GM18951 (cell line): ENCODE measurements around the gene BPIFA1.

Experiments
- POLR2A ChIP-seq: IDR thresholded peaks from 4 replicates; pipeline ENCODE4 v1.6.1; 2011; ENCODE audit warnings: mild to moderate bottlenecking; ENCODE audit not compliant: insufficient read length, insufficient read depth; ENCODE audit errors: extremely low read depth
- in situ Hi-C: fragments of 300-500 bp; cut with MboI; formaldehyde crosslinking; loops from one replicate; pipeline ENCODE4 v1.12.0; 2022; ENCODE audit warnings: low sequenced_read_pairs, mixed read lengths, inconsistent platforms; ENCODE audit not compliant: unreplicated experiment

BPIFA1 gene

DNA sequence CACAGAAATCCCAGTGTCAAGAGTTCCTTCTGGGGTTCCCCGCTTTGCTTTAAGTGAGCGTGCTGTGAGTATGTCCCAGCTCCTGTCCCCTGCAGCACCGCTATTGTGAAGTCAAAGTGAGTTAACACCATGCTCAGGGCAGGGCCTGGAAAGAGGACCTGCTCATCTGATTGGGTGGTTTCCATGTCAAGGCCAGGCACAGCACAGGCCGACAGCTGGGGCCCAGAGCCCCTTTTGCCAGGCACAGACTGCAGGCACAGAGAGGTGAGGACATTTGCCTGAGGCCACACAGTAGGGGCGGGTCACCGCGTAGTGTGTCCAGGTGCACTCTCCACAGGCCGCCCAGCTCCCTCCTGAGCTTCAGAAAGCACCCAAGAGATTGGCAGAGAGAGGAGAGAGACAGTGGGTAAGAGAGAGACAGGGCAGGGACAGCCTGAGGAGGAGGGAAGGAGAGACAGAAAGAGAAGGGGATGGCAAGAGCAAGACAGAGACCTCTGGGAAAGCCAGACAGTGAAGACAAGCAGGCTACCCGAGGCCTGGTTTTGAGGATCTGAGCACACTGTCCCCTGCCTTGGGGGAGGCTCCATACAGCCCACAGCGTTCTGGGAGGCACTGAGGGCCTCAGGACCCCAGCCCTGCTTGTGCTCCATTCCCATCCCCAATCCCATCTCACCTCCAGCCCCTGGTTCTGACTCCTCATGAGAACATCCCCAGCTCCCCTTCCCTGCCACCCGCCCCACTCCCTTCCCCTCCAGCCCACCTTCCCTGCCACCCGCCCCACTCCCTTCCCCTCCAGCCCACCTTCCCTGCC is 40.7 kb downstream of the BPIFA1 start:
- TF ChIP-seq POLR2A = no peak
- in situ Hi-C loops = no loop called here

- no peak for TF ChIP-seq POLR2A
- in situ Hi-C loops = no loop called here
Measured at GRCh38 chr20:33277471-33278441, 42.0 kb downstream of the BPIFA1 start.

DNA sequence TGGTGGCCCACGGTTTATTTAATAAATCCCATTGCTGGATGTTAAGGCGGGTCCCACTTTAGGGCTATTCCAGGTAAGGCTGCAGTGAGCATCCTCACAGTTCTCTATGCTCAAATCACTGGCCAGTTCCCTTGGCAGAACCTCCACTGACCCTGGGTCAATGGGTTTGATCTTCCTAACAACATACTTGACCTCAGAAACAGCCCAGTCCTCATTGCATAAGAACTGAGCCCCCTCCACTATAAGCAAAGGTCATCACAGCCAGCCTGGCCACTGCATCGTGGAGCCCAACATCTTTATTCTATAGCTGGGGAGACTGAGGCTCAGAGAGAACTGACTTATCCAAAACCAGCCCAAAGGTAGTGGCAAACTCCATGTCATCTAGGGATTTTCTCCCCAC is 42.9 kb downstream of the BPIFA1 start:
- no peak for TF ChIP-seq POLR2A
- in situ Hi-C loops = no loop called here

DNA sequence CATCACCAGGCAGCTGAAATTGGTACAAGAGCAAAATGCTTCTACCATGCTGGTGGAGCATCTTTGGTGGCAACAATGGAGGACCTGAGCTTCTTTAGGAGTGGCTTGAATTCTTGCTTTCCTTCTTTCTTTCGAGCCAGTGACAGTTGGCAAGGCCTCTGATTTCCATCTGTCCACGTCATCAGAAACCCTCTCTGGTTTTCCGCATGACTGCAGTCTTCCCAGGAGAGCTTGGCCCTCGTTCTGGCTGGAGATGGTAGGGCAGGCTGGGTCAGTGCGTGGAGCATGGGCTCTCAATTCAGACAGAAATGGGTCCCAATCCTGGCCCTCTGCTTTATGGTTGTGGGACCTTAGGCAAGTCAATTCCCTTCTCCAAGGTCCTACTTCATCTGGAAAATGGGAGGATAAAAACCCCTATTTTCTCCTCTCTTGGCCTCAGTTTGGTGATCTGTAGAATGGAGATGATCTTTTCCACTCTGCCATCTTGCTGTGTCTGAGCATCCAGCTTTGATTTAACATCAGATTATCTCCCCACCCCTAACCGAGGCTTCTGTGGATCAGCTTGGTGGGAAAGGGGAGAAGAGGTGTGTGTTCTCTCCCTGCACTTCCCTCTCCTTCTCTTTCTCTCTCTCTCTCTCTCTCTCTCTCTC is 43.6 kb downstream of the BPIFA1 start:
- in situ Hi-C loops = no loop called here
- TF ChIP-seq POLR2A = no peak

DNA sequence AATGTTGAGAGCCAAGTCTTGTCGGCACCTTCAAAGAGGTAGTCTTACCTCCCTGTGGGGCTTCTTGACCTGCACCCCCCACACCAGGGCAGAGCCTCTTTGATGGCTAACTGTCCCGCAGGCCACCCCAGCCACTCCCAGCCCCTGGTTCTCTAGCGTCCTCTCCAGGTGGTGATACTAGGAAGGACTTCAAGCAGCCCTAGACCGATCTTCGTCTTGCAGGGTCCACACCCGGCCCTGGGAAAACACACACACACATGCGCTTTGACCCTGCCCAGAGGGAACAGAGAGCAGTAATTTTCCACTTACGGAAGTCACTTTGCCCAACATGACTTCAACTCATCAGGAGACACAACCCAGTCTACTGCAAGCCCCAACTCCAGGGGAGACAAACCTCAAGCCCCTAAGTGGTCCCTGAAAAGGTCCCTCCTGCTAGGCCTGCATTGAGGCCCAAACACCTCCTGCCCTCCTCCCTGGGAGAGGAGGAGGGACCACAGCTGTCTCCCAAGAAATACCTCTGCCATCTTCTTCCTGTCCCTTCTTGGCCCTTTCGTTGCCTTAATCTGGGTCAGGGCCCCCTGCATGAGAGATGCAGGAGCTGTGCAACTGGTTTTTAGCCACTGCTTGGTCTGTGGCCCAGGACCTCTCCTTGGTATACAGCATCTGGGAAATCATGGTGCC is 44.3 kb downstream of the BPIFA1 start:
- no peak for TF ChIP-seq POLR2A
- in situ Hi-C loops = no loop called here

DNA sequence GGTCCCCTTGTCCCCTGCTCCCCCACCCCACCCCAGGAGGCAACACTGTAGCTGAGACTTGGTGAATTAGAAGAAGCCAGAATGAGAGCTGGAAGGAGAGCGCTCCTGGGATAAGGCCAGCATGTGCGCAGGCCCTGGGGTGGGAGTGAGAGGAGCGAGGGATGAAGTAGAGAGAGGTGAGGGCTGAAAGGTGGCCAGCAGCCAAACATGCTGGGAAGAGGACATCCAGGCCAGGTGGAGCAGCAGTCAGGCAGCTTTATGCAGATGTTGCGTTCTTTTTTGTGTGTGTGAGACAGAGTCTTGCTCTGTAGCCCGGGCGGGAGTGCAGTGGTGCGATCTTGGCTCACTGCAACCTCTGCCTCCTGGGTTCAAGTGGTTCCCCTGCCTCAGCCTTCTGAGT is 45.0 kb downstream of the BPIFA1 start:
- TF ChIP-seq POLR2A = no peak
- in situ Hi-C loops = no loop called here

DNA sequence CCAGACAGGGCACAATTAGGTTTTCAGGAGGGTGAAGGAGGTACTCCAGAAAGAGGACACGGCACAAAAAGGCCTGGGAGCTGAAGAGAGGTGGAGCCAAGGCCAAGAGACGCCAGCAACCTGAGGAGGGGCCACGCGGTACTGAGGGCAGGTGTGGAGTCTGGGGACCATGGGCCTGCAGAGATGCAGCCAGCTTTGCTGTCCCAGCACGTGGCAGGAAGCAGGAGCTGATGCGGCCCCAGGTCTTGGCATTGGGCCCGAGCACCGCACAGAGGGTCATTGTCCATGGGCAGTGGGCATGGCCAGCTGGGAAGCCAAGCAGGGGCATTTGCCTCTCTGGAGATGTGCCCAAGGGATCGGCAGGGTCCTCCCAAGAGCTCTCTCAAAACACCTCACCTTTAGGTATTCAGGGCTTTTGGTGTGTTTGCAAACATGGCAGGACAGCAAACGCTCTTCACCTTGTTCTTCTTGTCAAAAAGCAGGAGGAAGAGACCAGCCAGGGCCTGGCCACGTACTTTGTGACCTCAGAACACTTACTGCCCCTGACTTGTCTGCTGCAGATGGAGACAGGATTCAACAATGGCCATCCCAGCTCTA is 45.9 kb downstream of the BPIFA1 start:
- TF ChIP-seq POLR2A = no peak
- in situ Hi-C loops = no loop called here

- TF ChIP-seq POLR2A = no peak
- in situ Hi-C loops = no loop called here
Measured at GRCh38 chr20:33282196-33282934, 46.6 kb downstream of the BPIFA1 start.

DNA sequence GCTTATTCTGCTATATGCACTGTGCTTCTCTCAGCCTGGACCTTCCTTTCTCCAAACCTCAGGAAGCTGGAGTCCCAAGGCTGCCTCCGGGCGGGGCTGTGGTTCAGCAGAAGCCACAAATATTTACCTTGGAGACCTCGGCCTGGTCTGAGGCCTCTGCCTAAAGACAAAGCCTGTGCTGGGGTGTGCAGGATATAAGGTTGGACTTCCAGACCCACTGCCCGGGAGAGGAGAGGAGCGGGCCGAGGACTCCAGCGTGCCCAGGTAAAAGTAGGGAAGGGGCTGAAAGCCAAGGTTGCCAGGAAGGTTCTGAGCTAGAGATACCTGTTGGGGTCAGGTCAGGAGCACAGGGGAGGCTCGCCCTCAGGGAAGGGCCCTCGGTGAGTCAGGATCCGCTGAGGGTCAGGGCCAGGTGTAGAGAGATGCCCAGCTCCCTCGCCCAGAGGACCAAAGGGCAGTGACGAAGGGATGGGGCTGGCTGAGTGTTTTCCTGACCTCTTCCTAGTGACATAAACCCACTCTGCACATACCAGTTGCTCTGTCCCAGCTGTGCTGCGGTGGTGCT is 47.3 kb downstream of the BPIFA1 start, which contains the start of gene BPIFB1:
Gene BPIFB1 (plus strand): TSS at position 224 of the 565 bp plus-strand sequence. CDS start 2,860 bp downstream, outside the sequence.
- in situ Hi-C loops = no loop called here
- TF ChIP-seq POLR2A = no peak

DNA sequence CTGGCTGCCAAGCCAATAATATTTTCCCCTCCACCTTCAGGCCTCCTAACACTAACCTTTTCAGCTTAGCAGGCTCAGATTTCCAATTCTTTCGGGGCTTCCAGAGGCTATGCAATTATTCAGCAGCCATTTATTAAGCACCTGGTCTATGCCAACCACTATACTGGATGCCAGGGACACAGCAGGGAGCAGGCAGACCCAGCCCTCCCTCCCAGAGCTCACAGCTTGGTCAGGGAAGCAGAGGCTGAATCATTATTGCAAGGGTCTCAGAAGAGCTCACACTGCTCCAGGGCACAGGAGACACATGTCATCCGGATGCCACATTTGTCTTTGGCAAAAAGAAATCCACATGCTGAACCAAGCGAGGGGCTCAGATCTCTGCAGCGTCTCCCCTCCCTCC is 48.5 kb downstream of the BPIFA1 start:
- TF ChIP-seq POLR2A = no peak
- in situ Hi-C loops = no loop called here

DNA sequence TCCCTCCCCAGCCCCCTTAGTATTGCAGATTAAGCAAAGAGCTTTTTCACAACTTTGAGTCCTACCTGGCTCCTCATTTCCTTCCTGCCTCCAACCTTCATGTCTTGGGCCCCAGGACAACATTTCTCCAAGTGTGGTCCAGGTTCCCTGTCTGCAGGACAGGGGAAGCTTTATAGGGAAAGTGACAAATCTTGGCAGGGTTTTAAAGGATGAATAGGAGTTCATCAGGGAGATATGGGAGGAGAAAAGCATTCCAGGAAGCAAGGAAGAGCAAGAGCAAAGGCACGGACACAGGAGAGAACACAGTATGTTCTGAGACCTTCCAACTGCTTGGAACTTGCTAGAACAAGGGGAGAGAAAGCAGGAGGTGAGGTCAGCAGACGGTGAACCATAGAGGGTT is 49.1 kb downstream of the BPIFA1 start:
- no peak for TF ChIP-seq POLR2A
- in situ Hi-C loops = no loop called here
